HG03442 (cell line): ENCODE data around the gene PROSER1.
"Not testable (repeated sequence)": the region's sequence is repeated elsewhere in the genome, so short reads cannot be mapped to it uniquely, and the experiment has no call there.

ENCODE experiments used
- ATAC-seq: cut with Tn5 transposase; IDR thresholded peaks from one replicate; pipeline ENCODE4 v1.9.1; 2021; ENCODE audit warnings: mild to moderate bottlenecking, moderate library complexity; ENCODE audit not compliant: unreplicated experiment

The PROSER1 gene

GRCh38 chr13:39037880-39038568 is at the start of gene PROSER1, which contains the start of gene NHLRC3:
Gene PROSER1 (minus strand): TSS chr13:39038089. CDS start chr13:39037242, 847 bp downstream.
Gene NHLRC3 (plus strand): TSS chr13:39038456. CDS start chr13:39038640, 184 bp downstream.
- ATAC-seq, result peak; percentile 71

GRCh38 chr13:39086251-39086945 is 48.5 kb upstream of the PROSER1 start:
- not testable (repeated sequence) for ATAC-seq

GRCh38 chr13:39073983-39074382 is 36.1 kb upstream of the PROSER1 start:
- no peak for ATAC-seq

- ATAC-seq, result no peak
These were observed 35.0 kb upstream of the PROSER1 start for GRCh38 chr13:39072842-39073241.

- no peak for ATAC-seq
These were observed 24.1 kb upstream of the PROSER1 start for GRCh38 chr13:39062004-39062403.

GRCh38 chr13:39058040-39058439 is 20.2 kb upstream of the PROSER1 start:
- no peak for ATAC-seq

- no peak for ATAC-seq
These were observed 18.1 kb upstream of the PROSER1 start for GRCh38 chr13:39056018-39056417.

GRCh38 chr13:39054112-39054511 is 16.2 kb upstream of the PROSER1 start:
- ATAC-seq, result peak; percentile 50

GRCh38 chr13:39052944-39053343 is 15.1 kb upstream of the PROSER1 start:
- no peak for ATAC-seq

- no peak for ATAC-seq
These were observed 13.3 kb upstream of the PROSER1 start for GRCh38 chr13:39051157-39051556.

- no peak for ATAC-seq
These were observed 11.4 kb upstream of the PROSER1 start for GRCh38 chr13:39049274-39049673.

GRCh38 chr13:39048806-39049205 is 10.9 kb upstream of the PROSER1 start:
- ATAC-seq, result no peak

GRCh38 chr13:39047560-39047959 is 9.7 kb upstream of the PROSER1 start:
- no peak for ATAC-seq

- ATAC-seq, result peak; percentile 86
These were observed 6.6 kb upstream of the PROSER1 start for GRCh38 chr13:39044536-39044935.

GRCh38 chr13:39040206-39040605 is 2.3 kb upstream of the PROSER1 start:
- no peak for ATAC-seq

GRCh38 chr13:39039041-39039440 is 1.2 kb upstream of the PROSER1 start:
- ATAC-seq, result no peak

GRCh38 chr13:39038569-39039030 is 711 bp upstream of the PROSER1 start:
- peak; percentile 30 for ATAC-seq

- ATAC-seq, result peak; percentile 15
These were observed 444 bp downstream of the PROSER1 start for GRCh38 chr13:39037410-39037879.

- ATAC-seq, result no peak
These were observed 1.7 kb downstream of the PROSER1 start for GRCh38 chr13:39036212-39036611.

- no peak for ATAC-seq
These were observed 2.1 kb downstream of the PROSER1 start for GRCh38 chr13:39035799-39036198.

- ATAC-seq, result no peak
These were observed 2.7 kb downstream of the PROSER1 start for GRCh38 chr13:39035204-39035603.

- no peak for ATAC-seq
These were observed 3.8 kb downstream of the PROSER1 start for GRCh38 chr13:39034085-39034484.
